Body of pancreas (tissue), 4 donors: ENCODE results near the gene MR1. TPM values are rescaled to one million over a fixed set of nuclear protein-coding genes. Genes with fewer than 3 reads are reported as not detected.

Source experiments
- ATAC-seq: fragments of 150-250 bp; one replicate; pipeline ENCODE4 v1.9.1; 2016
- DNase-seq, 4 donors: peaks; one replicate each; pipeline ENCODE4 v3.0.0-alpha.2; 2019
- H3K27ac ChIP-seq, 4 donors: fragments of 200-600 bp; sonication (generic); 1 replicate in 3 of 4; 2 replicates in 1 of 4; pipeline versions ENCODE4 v1.5.1 to v1.6.1; 2016 to 2019; ENCODE audit warnings: mild to moderate bottlenecking in 1 of 4, mixed read lengths in 1 of 4, moderate library complexity in 1 of 4
- H3K27me3 ChIP-seq, 2 donors: fragments of 200-600 bp; sonication (generic); one replicate each; pipeline ENCODE4 v1.6.0; 2016; ENCODE audit warnings: mild to moderate bottlenecking in 1 of 2
- H3K36me3 ChIP-seq, 2 donors: fragments of 200-600 bp; sonication (generic); replicated peaks in 1 of 2; 2 replicates each; pipeline ENCODE4 v1.5.1; 2016; ENCODE audit warnings: low read depth in 2 of 2; ENCODE audit not compliant: insufficient read depth in 1 of 2
- H3K4me1 ChIP-seq: fragments of 200-600 bp; sonication (generic); one replicate; pipeline ENCODE4 v1.6.0; 2016
- H3K4me3 ChIP-seq, 2 donors: fragments of 200-600 bp; sonication (generic); 1 replicate in 1 of 2; 2 replicates in 1 of 2; pipeline ENCODE4 v1.5.1; 2016 to 2019
- H3K9me3 ChIP-seq, 3 donors: fragments of 200-600 bp; sonication (generic); 1 replicate in 2 of 3; 2 replicates in 1 of 3; pipeline ENCODE4 v1.5.1; 2016
- POLR2A ChIP-seq, 3 donors: fragments of 450-650 bp; IDR thresholded peaks; one replicate each; pipeline ENCODE4 v1.6.1; 2016; ENCODE audit warnings: antibody characterized with exemption in 3 of 3, mild to moderate bottlenecking in 2 of 3
- WGBS, 2 donors: methylation state at CpG; one replicate each; pipeline ENCODE4 v1.1.5; 2017; 5-methylcytosine and 5-hydroxymethylcytosine counted together
- intact Hi-C: fragments of 100-400 bp; cut with DNase I; formaldehyde crosslinking; loops from one replicate; pipeline ENCODE4 v1.15.1; 2023
- total RNA-seq, 2 donors: library from RNA; depleted of rRNA; stranded (reverse); fragments of >200 nt; gene quantifications; one replicate each; pipeline ENCODE4 v1.1.0, GENCODE V29; 2016
- TF ChIP-seq, protein P1 (sequence below), 7 experiments: fragments of 450-650 bp in 4 of 7; fragments of 200-600 bp in 3 of 7; sonication (generic) in 3 of 7; IDR thresholded peaks; one replicate each; pipeline ENCODE4 v1.5.1; 2016 to 2019; ENCODE audit warnings: antibody characterized with exemption in 7 of 7

The MR1 gene
- total RNA-seq, 2 donors from 2014 or later, result 2.3 to 4.9 TPM

GRCh38 chr1:181001091-181001780 lies 32.5 kb upstream of the MR1 start:
- Histone ChIP-seq H3K9me3 (no peaks in the 10 kb centered on the region), H3K4me3 (no peak overlapping the region), H3K36me3 (no peaks in the 10 kb centered on the region), H3K27ac (no peak overlapping the region), H3K27me3 (no peaks in the 10 kb centered on the region), H3K4me1 (no peaks in the 10 kb centered on the region)
- 91 to 93% methylated on average over 7 of the region's 7 CpGs for WGBS, 2 donors
- intact Hi-C loops, result no loop called here
- no peak for DNase-seq
- no peak for ATAC-seq
- TF ChIP-seq POLR2A (IDR thresholded peaks at IDR 0.05), result no peak
- TF ChIP-seq, protein P1, sequence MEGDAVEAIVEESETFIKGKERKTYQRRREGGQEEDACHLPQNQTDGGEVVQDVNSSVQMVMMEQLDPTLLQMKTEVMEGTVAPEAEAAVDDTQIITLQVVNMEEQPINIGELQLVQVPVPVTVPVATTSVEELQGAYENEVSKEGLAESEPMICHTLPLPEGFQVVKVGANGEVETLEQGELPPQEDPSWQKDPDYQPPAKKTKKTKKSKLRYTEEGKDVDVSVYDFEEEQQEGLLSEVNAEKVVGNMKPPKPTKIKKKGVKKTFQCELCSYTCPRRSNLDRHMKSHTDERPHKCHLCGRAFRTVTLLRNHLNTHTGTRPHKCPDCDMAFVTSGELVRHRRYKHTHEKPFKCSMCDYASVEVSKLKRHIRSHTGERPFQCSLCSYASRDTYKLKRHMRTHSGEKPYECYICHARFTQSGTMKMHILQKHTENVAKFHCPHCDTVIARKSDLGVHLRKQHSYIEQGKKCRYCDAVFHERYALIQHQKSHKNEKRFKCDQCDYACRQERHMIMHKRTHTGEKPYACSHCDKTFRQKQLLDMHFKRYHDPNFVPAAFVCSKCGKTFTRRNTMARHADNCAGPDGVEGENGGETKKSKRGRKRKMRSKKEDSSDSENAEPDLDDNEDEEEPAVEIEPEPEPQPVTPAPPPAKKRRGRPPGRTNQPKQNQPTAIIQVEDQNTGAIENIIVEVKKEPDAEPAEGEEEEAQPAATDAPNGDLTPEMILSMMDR (IDR thresholded peaks at IDR 0.05), result no peak

GRCh38 chr1:181002582-181003172 lies 31.1 kb upstream of the MR1 start:
- H3K36me3 ChIP-seq, result no peaks in the 10 kb centered on the region

DNA sequence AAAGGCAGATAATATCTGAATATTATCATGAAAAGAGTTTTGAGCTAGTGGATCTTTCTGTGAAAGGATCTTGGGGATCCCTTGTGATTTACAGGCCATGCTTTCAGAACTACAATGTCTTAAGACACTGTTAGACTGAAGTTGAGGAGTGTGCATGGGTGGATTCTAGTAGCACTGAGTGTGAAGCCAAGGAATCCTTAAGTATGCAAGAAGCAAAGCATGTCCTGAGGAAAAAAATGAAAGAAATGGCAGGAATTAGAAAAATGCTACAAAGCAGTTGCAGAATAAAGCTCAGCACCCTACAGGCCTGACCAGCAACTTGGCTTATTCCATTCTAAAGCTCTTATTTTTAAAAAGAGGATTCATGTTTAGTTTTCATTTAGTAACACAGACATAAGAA lies 23.0 kb upstream of the MR1 start:
- no peaks in the 10 kb centered on the region for H3K36me3 ChIP-seq
- ATAC-seq (no peak), DNase-seq (no peak)
- intact Hi-C loops, result no loop called here
- H3K9me3 ChIP-seq, result no peaks in the 10 kb centered on the region
- no peak overlapping the region for H3K27ac ChIP-seq
- H3K4me1 ChIP-seq, result peaks cover 13% of the 10 kb centered on the region
- no peaks in the 10 kb centered on the region for H3K27me3 ChIP-seq
- TF ChIP-seq, protein P1 (IDR thresholded peaks at IDR 0.05), result no peak
- no peak overlapping the region for H3K4me3 ChIP-seq

More at GRCh38 chr1:181002582-181003172, 31.1 kb upstream of the MR1 start:
- H3K27me3 ChIP-seq, result no peaks in the 10 kb centered on the region
- intact Hi-C loops, result no loop called here
- no peaks in the 10 kb centered on the region for H3K4me1 ChIP-seq
- H3K9me3 ChIP-seq, result no peaks in the 10 kb centered on the region
- no peak overlapping the region for H3K4me3 ChIP-seq
- DNase-seq (no peak), ATAC-seq (no peak)
- no peak overlapping the region for H3K27ac ChIP-seq
- WGBS, 2 donors, result 96 to 97% methylated on average over 3 of the region's 3 CpGs
- no peak for TF ChIP-seq POLR2A (IDR thresholded peaks at IDR 0.05)
- TF ChIP-seq, protein P1 (IDR thresholded peaks at IDR 0.05), result no peak

DNA sequence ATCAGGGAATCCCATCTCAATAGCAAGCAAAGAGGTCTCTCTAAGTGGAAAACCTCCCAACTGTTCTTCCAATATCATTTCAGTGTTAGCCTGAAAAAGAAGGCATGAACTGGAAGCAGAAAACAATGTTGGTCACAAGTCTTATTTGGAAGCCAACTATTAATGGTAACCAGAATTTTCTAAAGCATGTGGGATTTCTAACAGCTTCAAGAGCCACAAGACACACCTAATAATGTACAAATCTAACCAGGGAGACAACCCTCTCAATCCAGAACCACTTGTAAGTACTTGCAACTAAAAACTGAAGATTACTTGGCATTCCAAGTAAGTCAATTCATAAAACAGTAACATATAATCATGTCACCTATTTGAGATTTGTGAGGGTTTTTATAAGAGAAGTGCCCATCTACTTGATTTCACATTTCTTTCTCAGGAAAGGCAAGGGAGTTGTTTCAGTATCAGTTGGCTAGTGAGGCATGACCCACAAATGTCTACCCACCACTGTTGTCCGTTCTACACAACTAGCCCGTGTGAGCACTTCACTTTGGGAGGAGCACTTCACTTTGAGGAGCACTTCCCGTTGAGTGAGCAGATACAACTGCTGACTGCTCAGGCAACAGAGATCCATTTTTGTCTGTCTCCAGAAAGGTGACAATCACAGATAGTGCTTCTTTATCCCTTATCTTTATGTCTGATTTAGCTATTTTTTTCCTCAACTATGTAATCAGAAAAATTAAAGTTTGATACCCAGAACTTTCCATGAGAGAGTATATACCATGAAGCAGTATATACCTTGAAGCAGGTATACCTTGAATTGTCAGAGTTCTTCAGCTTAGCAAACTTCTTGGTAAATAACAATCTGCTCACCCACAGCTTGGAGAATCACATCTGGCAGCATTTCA lies 22.2 kb upstream of the MR1 start:
- no peaks in the 10 kb centered on the region for H3K27me3 ChIP-seq
- intact Hi-C loops, result no loop called here
- TF ChIP-seq, protein P1 (IDR thresholded peaks at IDR 0.05), result no peak
- no peak for TF ChIP-seq POLR2A (IDR thresholded peaks at IDR 0.05)
- 77 to 87% methylated on average over 3 of the region's 3 CpGs for WGBS, 2 donors
- H3K9me3 ChIP-seq, result no peaks in the 10 kb centered on the region
- H3K27ac ChIP-seq, result no peak overlapping the region
- peaks cover 13% of the 10 kb centered on the region for H3K4me1 ChIP-seq
- no peak overlapping the region for H3K4me3 ChIP-seq
- DNase-seq, result no peak
- ATAC-seq, result no peak
- no peaks in the 10 kb centered on the region for H3K36me3 ChIP-seq
